ENCODE measurements around the gene SLC46A3. TPM values are rescaled to one million over a fixed set of nuclear protein-coding genes. Genes with fewer than 3 reads are reported as not detected.

Gene SLC46A3
- total and polyA plus RNA-seq, 2 donors (not counting 1 experiment from before 2014, with no cell fraction given): 13.1 to 19.0 TPM

DNA sequence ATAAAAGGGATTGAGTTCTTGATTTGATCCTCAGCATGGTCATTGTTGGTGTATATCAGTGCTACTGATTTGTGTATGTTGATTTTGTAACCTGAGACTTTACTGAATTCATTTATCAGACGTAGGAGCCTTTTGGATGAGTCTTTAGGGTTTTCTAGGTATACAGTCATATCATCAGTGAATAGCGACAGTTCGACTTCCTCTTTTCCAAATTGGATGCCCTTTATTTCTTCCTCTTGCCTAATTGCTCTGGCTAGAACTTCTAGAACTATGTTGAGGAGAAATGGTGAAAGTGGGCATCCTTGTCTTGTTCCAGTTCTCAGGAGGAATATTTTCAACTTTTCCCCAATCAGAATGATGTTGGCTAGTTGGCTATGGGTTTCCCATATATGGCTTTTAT is 32.9 kb downstream of the SLC46A3 start:
- H3K4me2 ChIP-seq (replicated peaks; ENCODE audit: low read depth, low read length, poor library complexity, severe bottlenecking): no peak overlapping the region
- POLR2A ChIA-PET: no interaction called here
- ATAC-seq (ENCODE audit: low read depth) (no peak), DNase-seq (no peak)
- no peak overlapping the region for H3K27ac ChIP-seq (ENCODE audit: low read length in 2 of 2)
- H3K4me1 Mint-ChIP-seq: no peaks in the 10 kb centered on the region
- no CpG with 5 or more reads among the region's 3 CpGs for WGBS (ENCODE audit: insufficient coverage)
- H2AFZ ChIP-seq (ENCODE audit: insufficient read depth, low read depth, low read length, poor library complexity, severe bottlenecking): no peak overlapping the region
- no peak overlapping the region for H3K4me3 ChIP-seq (ENCODE audit: control extremely low read depth in 1 of 5, extremely low read depth in 1 of 5, insufficient read depth in 1 of 5, low read depth in 2 of 5, low read length in 4 of 5)
- TF ChIP-seq, protein P1, sequence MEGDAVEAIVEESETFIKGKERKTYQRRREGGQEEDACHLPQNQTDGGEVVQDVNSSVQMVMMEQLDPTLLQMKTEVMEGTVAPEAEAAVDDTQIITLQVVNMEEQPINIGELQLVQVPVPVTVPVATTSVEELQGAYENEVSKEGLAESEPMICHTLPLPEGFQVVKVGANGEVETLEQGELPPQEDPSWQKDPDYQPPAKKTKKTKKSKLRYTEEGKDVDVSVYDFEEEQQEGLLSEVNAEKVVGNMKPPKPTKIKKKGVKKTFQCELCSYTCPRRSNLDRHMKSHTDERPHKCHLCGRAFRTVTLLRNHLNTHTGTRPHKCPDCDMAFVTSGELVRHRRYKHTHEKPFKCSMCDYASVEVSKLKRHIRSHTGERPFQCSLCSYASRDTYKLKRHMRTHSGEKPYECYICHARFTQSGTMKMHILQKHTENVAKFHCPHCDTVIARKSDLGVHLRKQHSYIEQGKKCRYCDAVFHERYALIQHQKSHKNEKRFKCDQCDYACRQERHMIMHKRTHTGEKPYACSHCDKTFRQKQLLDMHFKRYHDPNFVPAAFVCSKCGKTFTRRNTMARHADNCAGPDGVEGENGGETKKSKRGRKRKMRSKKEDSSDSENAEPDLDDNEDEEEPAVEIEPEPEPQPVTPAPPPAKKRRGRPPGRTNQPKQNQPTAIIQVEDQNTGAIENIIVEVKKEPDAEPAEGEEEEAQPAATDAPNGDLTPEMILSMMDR (IDR thresholded peaks at IDR 0.05): no peak
- TF ChIP-seq EZH2 (IDR thresholded peaks at IDR 0.05; ENCODE audit: borderline replicate concordance, insufficient read depth, low read depth, low read length, poor library complexity, severe bottlenecking): no peak
- intact Hi-C loops (cut with micrococcal nuclease): no loop called here
- H4K20me1 ChIP-seq (ENCODE audit: control insufficient read depth, insufficient read depth, low read length, poor library complexity, severe bottlenecking): no peaks in the 10 kb centered on the region
- H3K4me3 Mint-ChIP-seq: no peak overlapping the region
- no peak overlapping the region for H3K27ac Mint-ChIP-seq
- peaks cover 0 to under 1% of the 10 kb centered on the region in 2 experiments for H3K36me3 ChIP-seq (replicated peaks in 1 of 2; ENCODE audit: control extremely low read depth in 1 of 2, control insufficient read depth in 1 of 2, extremely low read depth in 1 of 2, insufficient read depth in 2 of 2, low read length in 1 of 2)
- H3K27me3 Mint-ChIP-seq: no peaks in the 10 kb centered on the region
- no peaks in the 10 kb centered on the region for H3K79me2 ChIP-seq (ENCODE audit: control insufficient read depth, insufficient read depth, low read length)
- CTCF ChIA-PET: interaction anchor here (1.1 kb wide), 1 partner anchor 15 kb away, joined by 3 read pairs; no protein-coding TSS in a partner anchor
- H3K27me3 ChIP-seq (replicated peaks in 1 of 4; ENCODE audit: control extremely low read depth in 1 of 4, control insufficient read depth in 3 of 4, insufficient read depth in 4 of 4, low read length in 3 of 4): no peaks in the 10 kb centered on the region
- no peak overlapping the region for H3K9ac ChIP-seq (ENCODE audit: low read length)
- no peaks in the 10 kb centered on the region for H3K4me1 ChIP-seq (ENCODE audit: control insufficient read depth in 2 of 2, insufficient read depth in 2 of 2, low read length in 2 of 2)
- H3K9me3 Mint-ChIP-seq (ENCODE audit: insufficient read depth): peaks cover 2% of the 10 kb centered on the region
- peaks cover 0 to 2% (median 0%) of the 10 kb centered on the region in 3 donors for H3K9me3 ChIP-seq (ENCODE audit: control extremely low read depth in 1 of 3, control insufficient read depth in 2 of 3, insufficient read depth in 1 of 3, low read length in 2 of 3)

DNA sequence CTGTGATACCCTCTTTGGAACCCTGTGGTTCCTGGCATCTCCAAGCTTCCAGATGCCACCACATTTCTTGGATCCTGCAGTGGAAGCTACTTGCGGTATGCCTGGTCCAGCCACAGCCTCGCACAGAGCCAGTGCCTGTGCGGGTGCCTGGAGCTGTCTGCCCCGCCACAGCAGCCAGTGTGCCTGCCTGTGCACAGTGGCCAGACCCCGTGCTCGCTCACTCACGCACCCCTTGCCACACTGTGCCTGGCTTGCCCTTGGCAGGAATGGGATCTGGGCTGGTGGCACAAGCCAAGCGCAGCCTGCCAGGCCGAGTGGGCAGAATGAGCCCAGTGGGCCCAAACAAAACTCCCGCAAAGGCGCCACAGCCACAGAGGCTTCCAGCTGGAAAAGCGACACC is 33.7 kb downstream of the SLC46A3 start:
- Histone ChIP-seq H2AFZ (ENCODE audit: insufficient read depth, low read depth, low read length, poor library complexity, severe bottlenecking) (no peak overlapping the region), H3K36me3 (replicated peaks in 1 of 2; ENCODE audit: control extremely low read depth in 1 of 2, control insufficient read depth in 1 of 2, extremely low read depth in 1 of 2, insufficient read depth in 2 of 2, low read length in 1 of 2) (peaks cover 3% of the 10 kb centered on the region in 2 experiments), H3K4me3 (ENCODE audit: control extremely low read depth in 1 of 5, extremely low read depth in 1 of 5, insufficient read depth in 1 of 5, low read depth in 2 of 5, low read length in 4 of 5) (no peak overlapping the region), H3K79me2 (ENCODE audit: control insufficient read depth, insufficient read depth, low read length) (no peaks in the 10 kb centered on the region), H3K4me1 (ENCODE audit: control insufficient read depth in 2 of 2, insufficient read depth in 2 of 2, low read length in 2 of 2) (no peaks in the 10 kb centered on the region), H3K27me3 (replicated peaks in 1 of 4; ENCODE audit: control extremely low read depth in 1 of 4, control insufficient read depth in 3 of 4, insufficient read depth in 4 of 4, low read length in 3 of 4) (no peaks in the 10 kb centered on the region), H3K9me3 (ENCODE audit: control extremely low read depth in 1 of 3, control insufficient read depth in 2 of 3, insufficient read depth in 1 of 3, low read length in 2 of 3) (peaks cover 0 to 2% (median 0%) of the 10 kb centered on the region in 3 donors), H3K4me2 (replicated peaks; ENCODE audit: low read depth, low read length, poor library complexity, severe bottlenecking) (no peak overlapping the region), H3K9ac (ENCODE audit: low read length) (no peak overlapping the region), H3K27ac (ENCODE audit: low read length in 2 of 2) (no peak overlapping the region), H4K20me1 (ENCODE audit: control insufficient read depth, insufficient read depth, low read length, poor library complexity, severe bottlenecking) (no peaks in the 10 kb centered on the region)
- no peak overlapping the region for H3K4me3 Mint-ChIP-seq
- WGBS (ENCODE audit: insufficient coverage): 93% methylated on average over 12 of the region's 12 CpGs
- no peak for ATAC-seq (ENCODE audit: low read depth)
- ChIA-PET POLR2A (no interaction called here), CTCF (no interaction called here)
- H3K9me3 Mint-ChIP-seq (ENCODE audit: insufficient read depth): peaks cover 2% of the 10 kb centered on the region
- no peaks in the 10 kb centered on the region for H3K4me1 Mint-ChIP-seq
- intact Hi-C loops (cut with micrococcal nuclease): no loop called here
- no peaks in the 10 kb centered on the region for H3K27me3 Mint-ChIP-seq
- DNase-seq: no peak
- H3K27ac Mint-ChIP-seq: no peak overlapping the region
- no peak for TF ChIP-seq EZH2 (IDR thresholded peaks at IDR 0.05; ENCODE audit: borderline replicate concordance, insufficient read depth, low read depth, low read length, poor library complexity, severe bottlenecking)
- TF ChIP-seq, protein P1 (IDR thresholded peaks at IDR 0.05): no peak
